Dendritic cell treated with granulocyte-macrophage colony-stimulating factor and Interleukin-4, amounts not matched to agents 40 ng/mL and 50 ng/mL, for 4 days (primary cell): ENCODE measurements around the gene PCSK6.

Experiments used
- H3K27ac Mint-ChIP-seq: one replicate; pipeline ENCODE4 v1.8.0; 2022; ENCODE audit warnings: mild to moderate bottlenecking, mixed read lengths
- H3K27me3 Mint-ChIP-seq: one replicate; pipeline ENCODE4 v1.8.0; 2022; ENCODE audit warnings: mild to moderate bottlenecking, mixed read lengths
- H3K36me3 Mint-ChIP-seq: one replicate; pipeline ENCODE4 v1.8.0; 2022; ENCODE audit warnings: low read depth, mixed read lengths
- H3K4me1 Mint-ChIP-seq: one replicate; pipeline ENCODE4 v1.8.0; 2022; ENCODE audit warnings: low read depth, mixed read lengths
- H3K4me3 Mint-ChIP-seq: one replicate; pipeline ENCODE4 v1.8.0; 2022; ENCODE audit warnings: mild to moderate bottlenecking, moderate library complexity, mixed read lengths
- H3K9me3 Mint-ChIP-seq: one replicate; pipeline ENCODE4 v1.8.0; 2022; ENCODE audit warnings: mixed read lengths
- intact Hi-C: fragments of 100-400 bp; cut with micrococcal nuclease; formaldehyde crosslinking; loops from one replicate; pipeline ENCODE4 v1.15.0; 2022

PCSK6 gene

DNA sequence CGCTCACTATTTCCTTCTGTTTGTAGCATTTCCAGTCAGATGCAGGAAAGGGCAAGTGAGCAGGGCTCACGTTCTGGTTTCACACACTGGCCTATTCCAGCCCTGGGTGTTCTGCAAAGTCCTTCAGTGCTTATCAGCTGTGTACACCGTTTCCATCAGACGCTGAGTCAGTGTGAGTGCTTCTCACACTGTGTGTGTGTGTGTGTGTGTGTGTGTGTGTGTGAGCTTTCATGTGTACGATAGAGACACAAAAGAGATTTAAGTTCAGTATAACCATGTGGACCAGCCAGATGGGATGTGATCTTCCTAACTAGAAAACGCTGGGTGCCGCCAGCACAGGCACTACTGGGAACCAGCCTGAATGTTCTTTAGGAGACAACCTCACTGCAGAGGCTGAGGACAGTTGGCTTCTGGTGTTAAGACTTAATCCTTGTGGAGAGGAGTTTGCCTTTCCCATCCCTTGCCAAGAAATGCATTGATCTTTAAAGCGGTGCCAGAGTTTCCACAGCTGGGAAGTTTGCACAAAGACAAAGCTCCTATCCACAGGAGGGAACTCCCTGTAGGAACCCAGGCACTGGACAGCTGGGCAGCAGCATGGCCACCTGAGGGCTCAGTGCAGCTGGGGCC is 233.8 kb downstream of the PCSK6 start:
- Mint-ChIP-seq H3K4me1 (peaks cover 7% of the 10 kb centered on the region), H3K4me3 (no peak overlapping the region), H3K36me3 (no peaks in the 10 kb centered on the region), H3K27ac (no peak overlapping the region), H3K27me3 (peaks cover 26% of the 10 kb centered on the region), H3K9me3 (no peaks in the 10 kb centered on the region)
- intact Hi-C loops = loop anchor here (10.0 kb wide), 2 partner anchors 131 to 341 kb away; partner anchors contain the start of gene LRRK1

- no peak overlapping the region for H3K27ac Mint-ChIP-seq
- no peaks in the 10 kb centered on the region for H3K36me3 Mint-ChIP-seq
- H3K9me3 Mint-ChIP-seq = no peaks in the 10 kb centered on the region
- peaks cover 20% of the 10 kb centered on the region for H3K27me3 Mint-ChIP-seq
- intact Hi-C loops = loop anchor here (10.0 kb wide), 2 partner anchors 130 to 340 kb away; partner anchors contain the start of gene LRRK1
- H3K4me3 Mint-ChIP-seq = no peak overlapping the region
- peaks cover 13% of the 10 kb centered on the region for H3K4me1 Mint-ChIP-seq
These were observed 234.5 kb downstream of the PCSK6 start for GRCh38 chr15:101255051-101255395.

- Mint-ChIP-seq H3K27me3 (peaks cover 14% of the 10 kb centered on the region), H3K4me1 (peaks cover 19% of the 10 kb centered on the region), H3K36me3 (no peaks in the 10 kb centered on the region), H3K9me3 (no peaks in the 10 kb centered on the region), H3K27ac (no peak overlapping the region), H3K4me3 (no peak overlapping the region)
- intact Hi-C loops = loop anchor here (10.0 kb wide), 2 partner anchors 130 to 340 kb away; partner anchors contain the start of gene LRRK1
These were observed 235.1 kb downstream of the PCSK6 start for GRCh38 chr15:101254157-101255050.
